Omental fat pad (tissue), 4 donors: ENCODE data around the gene CPA2. TPM values are rescaled to one million over a fixed set of nuclear protein-coding genes. Genes with fewer than 3 reads are reported as not detected.

Experiments
- ATAC-seq: fragments of 150-250 bp; one replicate; pipeline ENCODE4 v1.9.1; 2016; ENCODE audit warnings: mild to moderate bottlenecking, moderate library complexity; ENCODE audit not compliant: low FRiP score
- DNase-seq: peaks from one replicate; pipeline ENCODE4 v3.0.0-alpha.2; 2019; ENCODE audit warnings: low spot score
- CTCF ChIP-seq, 3 donors: fragments of 450-650 bp; IDR thresholded peaks; one replicate each; pipeline ENCODE4 v1.5.1; 2016 to 2017; ENCODE audit warnings: antibody characterized with exemption in 3 of 3, mild to moderate bottlenecking in 3 of 3, moderate library complexity in 2 of 3
- total RNA-seq, 4 donors: library from RNA; depleted of rRNA; stranded (reverse); fragments of >200 nt; gene quantifications; one replicate each; pipeline ENCODE4 v1.1.0, GENCODE V29; 2016

CPA2 gene
- total RNA-seq, 4 donors from 2014 or later: 0.88 TPM; not detected in 3

GRCh38 chr7:130272381-130273080 lies 5.9 kb downstream of the CPA2 start:
- no peak for ATAC-seq
- no peak for DNase-seq
- TF ChIP-seq CTCF (IDR thresholded peaks at IDR 0.05): no peak

- DNase-seq: no peak
- ATAC-seq: no peak
- TF ChIP-seq CTCF (IDR thresholded peaks at IDR 0.05): no peak
Measured at GRCh38 chr7:130273081-130273932, 6.6 kb downstream of the CPA2 start.

GRCh38 chr7:130273933-130274255 lies 7.2 kb downstream of the CPA2 start:
- no peak for DNase-seq

GRCh38 chr7:130274296-130274695 lies 7.6 kb downstream of the CPA2 start:
- no peak for TF ChIP-seq CTCF (IDR thresholded peaks at IDR 0.05)
- DNase-seq (no peak), ATAC-seq (no peak)

More at GRCh38 chr7:130273933-130274255, 7.2 kb downstream of the CPA2 start:
- peak; percentile 72 for ATAC-seq
- TF ChIP-seq CTCF (IDR thresholded peaks at IDR 0.05): peak in 1 of 3 donors; percentile 12

GRCh38 chr7:130274983-130275591 lies 8.4 kb downstream of the CPA2 start:
- TF ChIP-seq CTCF (IDR thresholded peaks at IDR 0.05): no peak
- no peak for DNase-seq
- no peak for ATAC-seq

GRCh38 chr7:130275826-130276297 lies 9.2 kb downstream of the CPA2 start:
- no peak for TF ChIP-seq CTCF (IDR thresholded peaks at IDR 0.05)
- no peak for DNase-seq
- no peak for ATAC-seq
